Activated naive CD4-positive, alpha-beta T cell treated with anti-CD3 and anti-CD28 coated beads, Interleukin-2, amount 10 ng/mL, durations not matched to agents 7 days and 5 days (primary cell): Measurements from ENCODE around the gene PDE3B.
A peak's percentile ranks its signal among the peaks of the same experiment; 100 is the strongest.

ENCODE experiments used
- CTCF ChIA-PET: fragments of 350-600 bp; sonication (Branson Sonifier 250); formaldehyde crosslinking; loops from one replicate; lab custom pipeline; 2021; ENCODE audit warnings: antibody characterized with exemption; lab: Charles Lee
- DNase-seq: peaks from one replicate; pipeline ENCODE4 v3.0.0-alpha.2; 2020
- H3K27ac Mint-ChIP-seq: one replicate; pipeline ENCODE4 v1.8.0; 2021; ENCODE audit warnings: mild to moderate bottlenecking, moderate library complexity, mixed read lengths
- H3K27me3 Mint-ChIP-seq: one replicate; pipeline ENCODE4 v1.8.0; 2021; ENCODE audit warnings: mild to moderate bottlenecking, mixed read lengths
- H3K36me3 Mint-ChIP-seq: one replicate; pipeline ENCODE4 v1.8.0; 2021; ENCODE audit warnings: mixed read lengths
- H3K4me1 Mint-ChIP-seq: one replicate; pipeline ENCODE4 v1.8.0; 2021; ENCODE audit warnings: mixed read lengths
- H3K4me3 Mint-ChIP-seq: one replicate; pipeline ENCODE4 v1.8.0; 2021; ENCODE audit warnings: mild to moderate bottlenecking, moderate library complexity, mixed read lengths
- H3K9me3 Mint-ChIP-seq: one replicate; pipeline ENCODE4 v1.8.0; 2021; ENCODE audit warnings: mixed read lengths

The PDE3B gene

DNA sequence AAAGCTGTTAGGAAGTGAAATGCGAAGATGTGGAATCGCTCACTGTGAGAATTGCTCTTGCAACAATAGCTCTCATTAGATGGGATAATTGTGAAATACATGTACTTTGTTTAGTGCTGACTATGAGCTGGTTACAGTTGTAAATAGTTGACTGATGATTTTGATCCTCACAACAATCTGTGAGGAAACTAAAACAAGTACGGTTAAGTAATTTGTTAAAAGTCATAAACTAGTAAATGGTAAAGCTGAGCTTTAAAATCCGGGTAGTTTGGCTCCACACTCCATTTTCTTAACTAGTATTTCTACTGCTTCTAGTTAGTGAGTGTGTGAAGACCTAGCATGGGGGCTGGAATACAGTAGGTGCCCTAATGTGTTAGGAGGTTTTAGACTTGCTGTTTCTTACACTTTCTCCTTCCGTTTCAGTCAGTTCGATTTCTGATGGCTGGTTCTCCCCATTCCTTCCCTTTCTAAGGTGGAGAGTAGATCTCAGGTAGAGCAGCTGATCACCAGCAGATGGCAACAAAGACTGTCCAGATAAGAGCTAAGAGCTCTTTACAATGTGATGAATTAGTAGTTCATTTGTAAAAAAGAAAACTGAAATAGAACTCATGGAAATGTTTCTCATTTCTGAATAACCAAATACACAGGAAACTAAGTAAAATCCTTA, 264.7 kb downstream of the PDE3B start:
- Mint-ChIP-seq H3K9me3 (no peaks in the 10 kb centered on the region), H3K27me3 (no peaks in the 10 kb centered on the region), H3K4me1 (peaks cover 52% of the 10 kb centered on the region), H3K36me3 (peaks cover 2% of the 10 kb centered on the region), H3K4me3 (no peak overlapping the region), H3K27ac (no peak overlapping the region)
- peak; percentile 57 for DNase-seq
- CTCF ChIA-PET, result interaction anchor here (0.6 to 8.0 kb wide), 68 partner anchors 8 to 642 kb away, joined by 3 to 134 read pairs (median 4); partner anchors contain the start of genes CALCB, CYP2R1, INSC and PSMA1

- Mint-ChIP-seq H3K9me3 (no peaks in the 10 kb centered on the region), H3K27ac (no peak overlapping the region), H3K4me1 (no peaks in the 10 kb centered on the region), H3K27me3 (no peaks in the 10 kb centered on the region), H3K36me3 (peaks cover 15% of the 10 kb centered on the region), H3K4me3 (no peak overlapping the region)
- DNase-seq, result no peak
- CTCF ChIA-PET, result interaction anchor here (1.8 kb wide), 1 partner anchor 8 kb away, joined by 6 read pairs; no protein-coding TSS in a partner anchor
Observed at GRCh38 chr11:14914536-14914935, 270.9 kb downstream of the PDE3B start.

GRCh38 chr11:14916403-14916802, 272.8 kb downstream of the PDE3B start:
- no peak for DNase-seq
- CTCF ChIA-PET, result interaction anchor here (1.1 kb wide), 1 partner anchor 8 kb away, joined by 4 read pairs; no protein-coding TSS in a partner anchor
- H3K9me3 Mint-ChIP-seq, result no peaks in the 10 kb centered on the region
- H3K4me1 Mint-ChIP-seq, result no peaks in the 10 kb centered on the region
- no peaks in the 10 kb centered on the region for H3K27me3 Mint-ChIP-seq
- H3K27ac Mint-ChIP-seq, result no peak overlapping the region
- H3K36me3 Mint-ChIP-seq, result peaks cover 15% of the 10 kb centered on the region
- H3K4me3 Mint-ChIP-seq, result no peak overlapping the region
